ENCODE results near the gene AFAP1L1.

Gene AFAP1L1

DNA sequence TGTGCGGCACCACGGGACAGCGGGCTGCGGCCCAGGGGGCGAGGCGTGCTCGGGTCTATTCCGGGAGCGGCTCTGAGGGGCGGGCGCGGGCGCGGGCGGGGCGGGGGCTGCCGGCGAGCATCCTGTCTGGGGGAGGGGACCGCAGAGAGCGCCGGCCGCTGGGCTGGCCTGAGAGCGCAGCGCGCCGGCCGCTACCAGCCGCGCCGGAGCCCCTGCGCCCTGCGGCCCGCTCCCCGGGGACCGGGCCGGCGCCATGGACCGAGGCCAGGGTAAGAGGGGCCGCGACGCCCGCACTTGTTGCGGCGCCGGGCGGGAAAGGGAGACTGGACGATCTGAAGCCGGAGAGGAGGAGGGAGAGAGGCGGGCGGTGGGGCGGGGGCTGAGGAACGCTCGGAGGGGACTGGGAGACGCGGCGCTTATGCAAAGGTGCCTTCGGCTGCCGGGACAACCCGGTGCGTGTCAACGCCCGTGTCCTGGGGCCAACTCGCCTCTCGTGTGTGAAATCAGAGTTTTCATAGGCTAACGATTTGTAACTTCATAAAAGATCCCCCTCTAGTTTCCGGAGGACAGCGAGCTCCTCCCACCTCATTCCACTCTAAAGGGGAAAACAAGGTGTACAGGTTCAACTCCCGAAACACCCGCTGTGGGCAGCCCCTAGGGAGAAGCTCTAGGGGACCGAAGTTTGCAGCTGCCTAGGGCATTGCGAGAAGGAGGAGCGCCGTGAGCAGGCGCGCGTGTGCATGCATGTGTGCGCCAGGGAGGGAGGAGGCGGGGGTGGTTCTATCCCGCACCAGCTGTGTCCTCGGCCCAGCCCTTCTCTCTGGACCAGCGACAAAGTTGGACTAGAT, at the start of gene AFAP1L1:
Gene AFAP1L1 (plus strand): TSS at position 144 of the 848 bp plus-strand sequence. CDS start 110 bp downstream, at position 254.
- peak in 1 of 2 donors; percentile 6 for DNase-seq

DNA sequence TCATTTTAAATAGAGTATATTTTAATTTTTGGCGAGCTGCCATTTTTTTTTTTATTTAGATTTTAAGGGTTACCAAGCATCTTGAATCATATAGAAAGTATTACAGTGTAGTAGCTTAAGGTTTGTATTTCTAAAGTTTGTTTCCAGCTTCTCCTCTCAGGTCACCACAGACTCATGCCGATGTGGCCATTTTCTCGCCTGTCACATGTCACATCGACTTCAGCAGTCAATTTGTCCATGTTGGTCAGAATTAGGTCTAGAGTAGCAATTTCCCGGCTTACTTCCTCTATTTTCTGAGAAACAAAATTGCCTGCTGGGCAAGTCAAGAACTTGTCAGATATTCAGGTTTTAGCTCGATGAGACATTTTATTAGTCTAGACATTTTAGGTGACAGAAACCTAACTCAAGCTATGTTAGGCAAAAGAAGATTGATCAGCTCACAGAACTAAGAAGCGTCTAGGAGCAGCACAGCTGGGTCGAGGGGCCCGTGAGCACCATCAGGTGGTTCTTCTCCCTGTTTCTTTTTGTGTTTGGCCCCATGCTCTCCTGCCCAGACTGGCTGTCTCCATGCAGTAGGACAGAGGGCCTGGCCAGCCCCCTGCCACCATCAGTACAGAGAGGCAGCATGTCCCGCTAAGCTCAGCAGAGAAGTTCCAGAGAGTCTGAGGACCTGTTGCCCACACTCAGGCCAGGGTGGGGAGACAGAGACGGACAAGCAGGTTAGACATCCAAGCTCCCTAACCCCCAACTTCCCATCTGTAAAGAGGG, 48.4 kb upstream of the AFAP1L1 start:
- no peak for DNase-seq

DNA sequence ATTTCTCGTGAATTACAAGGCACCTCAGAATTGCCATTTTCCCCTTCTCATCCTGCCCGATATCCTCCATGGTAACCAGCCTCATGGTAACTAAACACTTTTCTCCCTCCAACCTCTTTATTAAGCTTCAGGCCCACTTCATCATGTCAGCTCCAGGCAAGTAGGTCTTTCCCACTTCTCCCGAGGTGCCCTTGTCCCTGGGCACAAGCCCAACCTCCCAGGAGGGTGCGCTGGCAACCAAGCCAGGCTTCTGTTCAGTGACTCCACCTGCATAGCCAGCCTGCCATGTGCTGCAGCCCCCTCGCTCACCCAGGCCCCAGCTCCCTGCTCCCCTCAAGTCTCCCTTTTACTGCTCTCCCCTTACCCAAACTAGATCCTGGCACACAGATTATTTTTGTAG, 47.4 kb upstream of the AFAP1L1 start:
- no peak for DNase-seq

DNA sequence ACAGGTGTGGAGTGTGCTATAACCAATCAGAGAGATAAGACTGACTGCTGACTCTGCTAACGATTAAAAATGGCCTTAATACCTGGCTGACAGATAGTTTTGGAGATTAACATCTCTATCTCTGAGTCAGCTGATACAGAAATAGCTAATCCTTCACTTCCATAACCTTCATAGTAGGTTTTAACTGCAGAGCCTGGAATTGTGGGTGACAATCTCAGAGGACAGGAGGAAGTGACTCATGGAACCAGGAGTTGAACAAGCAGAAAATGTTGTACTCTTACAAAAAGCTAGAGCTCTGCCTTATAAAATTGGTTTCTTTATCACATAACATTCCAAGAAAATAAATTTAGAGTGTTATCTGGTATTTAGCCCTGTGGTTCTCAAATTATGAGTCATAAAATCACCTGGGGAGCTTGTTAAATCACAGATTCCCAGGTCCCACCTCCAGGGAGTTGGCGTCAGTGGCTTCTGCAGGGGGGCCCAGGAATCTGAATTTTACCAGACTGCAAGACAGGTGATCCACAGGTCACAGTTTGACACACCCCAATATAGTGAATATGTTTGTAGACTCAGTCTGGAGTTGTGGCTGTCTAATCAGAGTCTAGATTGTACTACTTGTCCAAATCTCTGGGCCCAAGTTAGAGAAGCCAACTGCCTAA, 44.4 kb upstream of the AFAP1L1 start:
- DNase-seq = no peak

DNA sequence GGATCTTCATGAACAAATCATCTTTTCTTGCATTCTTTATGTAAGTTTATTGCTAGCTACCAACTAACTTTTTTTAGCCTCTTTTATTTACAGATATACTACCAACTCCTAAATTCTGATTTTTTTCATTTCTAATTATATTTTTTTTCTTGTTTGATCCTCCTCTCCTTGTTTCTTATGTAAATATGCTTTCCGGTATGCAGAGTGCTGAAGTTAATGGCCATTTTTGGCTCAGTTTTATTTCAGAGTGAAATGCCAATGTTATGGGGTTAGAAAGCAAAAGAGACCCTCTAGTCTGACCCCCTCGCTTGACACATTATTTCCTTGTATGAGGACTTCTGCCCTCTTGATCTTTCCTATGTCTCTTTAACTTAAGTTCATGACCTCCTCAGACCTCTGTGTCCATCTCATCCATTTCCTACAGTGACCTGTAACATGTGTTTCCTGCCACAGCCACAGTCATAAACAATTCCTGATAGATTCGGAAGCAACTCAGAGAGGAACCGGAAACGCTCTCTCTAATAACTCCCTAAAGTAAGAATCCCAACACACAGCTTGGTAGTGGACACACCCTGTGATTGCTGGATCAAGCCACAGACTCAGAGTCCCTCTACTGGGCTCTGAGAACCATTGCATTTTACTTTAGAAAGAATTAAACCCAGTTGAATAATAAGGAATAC, 42.9 kb upstream of the AFAP1L1 start:
- peak in 1 of 2 donors; percentile 74 for DNase-seq

DNA sequence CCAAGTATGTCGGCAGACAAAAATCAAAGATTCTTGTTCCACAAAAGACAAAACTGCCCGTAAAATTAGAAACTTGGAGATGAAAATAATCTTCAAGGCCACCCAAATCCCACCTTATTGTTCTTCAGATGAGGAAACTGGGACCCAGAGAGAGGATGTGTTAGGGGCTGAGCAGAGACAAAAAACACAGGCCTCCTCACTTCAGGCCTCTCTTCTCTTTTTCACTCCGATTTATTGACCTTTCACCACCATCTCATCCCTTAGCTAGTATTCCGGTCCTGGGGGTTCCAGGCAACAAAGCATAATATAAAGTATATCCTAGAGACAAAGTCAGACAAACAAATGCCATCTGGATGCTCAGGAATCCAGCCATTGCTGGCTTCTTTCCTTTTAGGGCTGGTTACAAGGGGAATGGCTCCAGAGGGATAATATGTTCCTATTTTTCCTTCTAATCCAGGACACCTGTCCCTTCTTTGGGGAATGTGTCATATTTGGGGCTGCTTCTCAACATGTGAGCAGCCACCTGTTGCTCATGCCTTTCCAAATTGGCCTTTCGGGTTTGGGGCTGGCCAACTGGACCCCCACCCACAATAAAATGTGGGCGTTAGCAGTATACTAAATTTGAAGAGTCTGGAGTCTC, 42.2 kb upstream of the AFAP1L1 start:
- no peak for DNase-seq

DNA sequence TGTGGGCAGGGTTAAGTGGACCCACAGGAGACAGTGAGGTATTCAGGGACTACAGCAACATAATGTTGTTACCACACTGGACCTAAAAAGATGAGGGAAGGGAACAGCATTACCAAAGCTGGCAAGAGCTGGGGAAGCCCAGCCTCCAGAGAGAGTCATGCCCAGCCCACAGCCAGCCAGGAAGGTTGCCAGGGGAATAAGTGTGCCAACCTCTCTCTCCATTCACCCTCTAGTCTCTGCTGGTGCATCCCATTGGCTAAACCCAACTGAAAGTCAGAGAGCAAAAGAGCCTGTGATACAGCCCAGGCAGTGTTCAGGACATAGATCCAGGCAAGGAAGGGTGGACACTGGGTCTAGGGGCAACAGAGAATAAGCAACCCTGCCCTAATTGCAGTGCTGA, 35.8 kb upstream of the AFAP1L1 start:
- DNase-seq = peak in 1 of 2 donors; percentile 10

DNA sequence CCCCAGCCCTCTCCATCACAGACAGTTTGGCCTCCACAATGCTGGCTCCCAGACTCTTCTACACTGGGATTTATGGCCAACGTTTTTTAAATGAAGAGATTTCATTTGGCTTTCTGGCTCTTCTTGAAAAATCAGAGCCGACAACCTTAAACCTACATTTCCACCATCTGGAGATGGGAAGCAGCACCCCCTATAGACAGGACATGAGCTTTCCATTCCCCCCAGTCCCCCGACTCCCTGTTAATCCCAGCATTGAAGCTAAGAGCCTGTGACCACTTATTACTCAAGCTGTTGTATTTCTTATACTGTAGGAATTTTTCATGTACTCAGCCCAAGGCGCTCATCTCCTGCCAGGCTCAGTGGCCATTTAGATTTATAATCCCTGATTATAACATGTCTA, 34.0 kb upstream of the AFAP1L1 start:
- no peak for DNase-seq

DNA sequence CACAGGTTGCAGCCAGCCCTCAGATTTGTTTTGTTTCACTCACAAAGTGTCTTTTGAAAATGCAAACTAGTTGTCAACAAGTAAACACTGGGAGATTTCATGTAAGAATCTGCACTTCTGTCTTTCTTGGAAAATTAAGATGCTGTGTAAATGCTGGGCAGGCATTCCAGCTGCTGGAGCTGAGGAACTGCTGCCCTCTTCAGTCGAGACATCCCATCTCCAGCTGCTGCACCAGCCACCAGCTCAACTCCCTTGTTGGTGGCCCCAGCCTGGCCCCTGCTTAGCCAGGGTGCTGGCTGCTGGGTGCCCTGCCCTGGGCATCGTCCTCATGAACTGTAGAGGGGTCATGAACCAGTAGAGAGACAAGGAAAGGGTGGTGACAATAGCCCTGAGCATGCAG, 33.1 kb upstream of the AFAP1L1 start:
- DNase-seq = no peak

DNA sequence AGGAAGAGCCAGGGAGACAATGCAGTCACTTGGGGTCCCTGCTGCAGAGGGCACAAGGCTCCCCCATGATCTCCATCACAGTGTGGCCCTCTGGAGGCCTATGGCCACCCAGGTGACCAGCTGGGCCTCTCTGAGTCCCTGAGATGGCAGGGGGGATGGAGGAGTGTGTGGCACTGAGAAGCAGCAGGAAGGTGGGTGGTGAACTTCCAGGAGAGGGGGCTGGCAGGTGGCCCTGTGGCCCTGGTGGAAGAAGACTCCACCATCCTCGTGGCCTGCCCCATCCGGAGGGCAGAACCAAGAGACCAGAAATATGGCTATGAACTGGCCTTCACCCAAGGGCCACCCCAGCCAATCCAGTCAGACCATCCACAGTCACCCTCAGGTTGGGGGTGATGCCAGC, 31.7 kb upstream of the AFAP1L1 start:
- no peak for DNase-seq

DNA sequence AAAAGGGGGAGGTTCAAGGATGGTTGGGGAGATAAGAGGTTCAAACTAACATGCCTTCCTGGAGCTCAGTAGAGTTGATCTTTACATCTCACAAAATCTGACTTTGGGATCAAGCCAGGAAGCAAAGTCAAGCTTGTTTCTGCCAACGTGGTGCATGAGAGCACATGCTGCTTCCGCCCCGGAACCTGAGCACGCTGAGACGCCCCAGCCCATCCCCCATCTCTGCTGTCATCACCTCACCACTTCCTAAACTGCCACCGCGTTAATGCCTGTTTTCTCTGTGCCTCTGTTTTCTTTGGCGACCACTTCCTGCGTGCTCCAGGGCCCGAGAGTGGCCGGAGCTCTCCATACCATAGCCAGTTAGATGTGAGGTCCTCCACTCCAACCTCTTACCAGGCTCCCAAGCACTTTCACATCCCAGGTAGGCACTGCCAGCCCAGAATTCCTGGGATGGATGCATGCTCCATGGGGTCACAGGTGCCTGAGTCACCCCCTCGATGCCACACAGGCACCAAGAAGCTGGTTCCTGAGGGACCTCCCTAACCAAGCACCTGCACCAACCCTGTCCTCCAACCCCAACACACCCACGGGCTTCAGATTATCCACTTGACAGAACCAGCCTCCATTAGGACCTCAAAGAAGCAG, 31.2 kb upstream of the AFAP1L1 start:
- no peak for DNase-seq

DNA sequence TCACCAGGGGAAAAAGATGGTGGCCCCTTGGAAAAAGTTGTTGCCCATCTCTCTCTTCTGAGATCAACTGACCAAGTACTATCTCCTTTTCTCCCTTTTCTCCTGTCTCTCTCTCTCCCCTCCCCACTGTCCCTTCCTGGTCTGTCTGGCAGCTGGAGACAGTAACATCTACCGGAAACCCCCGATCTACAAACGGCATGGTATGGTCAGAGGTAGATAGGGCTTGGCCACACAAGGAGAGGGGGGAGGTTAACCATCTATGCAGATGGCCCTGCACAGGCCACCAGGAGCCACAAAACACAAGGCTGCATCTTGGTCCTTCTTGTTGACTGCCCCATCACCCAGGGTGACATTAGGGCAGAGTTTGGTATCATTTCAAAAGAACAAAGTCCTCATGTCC, 29.3 kb upstream of the AFAP1L1 start:
- no peak for DNase-seq

DNA sequence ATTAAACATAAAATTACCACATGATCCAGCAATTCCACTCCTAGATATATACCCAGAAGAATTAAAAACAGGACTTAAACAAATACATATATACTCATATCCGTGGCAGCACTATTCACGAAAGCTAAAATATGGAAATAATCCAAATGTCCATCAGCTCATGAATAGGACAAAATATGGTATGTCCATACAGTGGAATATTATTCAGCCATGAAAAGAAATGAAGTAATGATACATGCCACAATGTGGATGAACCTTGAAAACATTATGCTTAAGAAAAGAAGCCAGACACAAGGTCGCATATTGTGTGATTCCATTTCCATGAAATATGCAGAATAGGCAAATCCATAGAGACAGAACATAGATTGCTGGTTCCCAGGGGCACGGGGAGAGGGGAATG, 24.8 kb upstream of the AFAP1L1 start:
- no peak for DNase-seq

DNA sequence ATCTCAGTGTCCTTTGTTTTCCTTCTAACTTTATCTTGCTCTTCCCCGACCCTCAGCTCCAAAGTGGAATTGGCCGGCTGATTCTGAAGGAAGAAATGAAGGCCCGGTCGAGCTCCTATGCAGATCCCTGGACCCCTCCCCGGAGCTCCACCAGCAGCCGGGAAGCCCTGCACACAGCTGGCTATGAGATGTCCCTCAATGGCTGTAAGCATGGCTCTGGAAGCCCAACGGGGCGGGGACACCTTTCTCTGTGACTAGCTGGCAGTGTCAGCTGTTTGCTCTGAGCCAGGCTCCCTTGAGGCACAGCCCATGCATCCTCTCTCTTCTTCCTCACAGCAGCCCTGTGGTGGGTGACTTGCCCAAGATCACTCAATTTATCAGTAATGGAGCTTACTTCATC, 23.9 kb upstream of the AFAP1L1 start:
- DNase-seq = no peak

DNA sequence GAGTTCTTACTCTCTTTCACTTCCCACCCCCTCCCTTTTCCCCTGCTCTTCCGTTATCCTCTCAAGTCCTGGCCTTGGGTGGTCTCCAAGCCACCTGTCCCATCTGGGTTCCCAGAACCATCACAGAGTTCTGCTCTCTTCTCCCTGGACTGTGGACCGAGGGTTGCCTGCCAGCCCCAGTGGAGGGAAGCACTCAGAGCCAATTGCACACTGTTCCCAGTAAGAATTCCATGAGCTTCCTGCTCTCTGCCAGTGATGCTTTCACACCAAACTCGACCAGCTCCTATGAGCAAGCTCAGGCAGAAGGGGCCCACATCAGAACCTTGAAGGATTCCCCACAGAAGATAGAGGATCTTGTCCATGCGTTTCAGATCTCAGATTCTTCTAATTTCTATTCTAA, 20.1 kb upstream of the AFAP1L1 start:
- no peak for DNase-seq

DNA sequence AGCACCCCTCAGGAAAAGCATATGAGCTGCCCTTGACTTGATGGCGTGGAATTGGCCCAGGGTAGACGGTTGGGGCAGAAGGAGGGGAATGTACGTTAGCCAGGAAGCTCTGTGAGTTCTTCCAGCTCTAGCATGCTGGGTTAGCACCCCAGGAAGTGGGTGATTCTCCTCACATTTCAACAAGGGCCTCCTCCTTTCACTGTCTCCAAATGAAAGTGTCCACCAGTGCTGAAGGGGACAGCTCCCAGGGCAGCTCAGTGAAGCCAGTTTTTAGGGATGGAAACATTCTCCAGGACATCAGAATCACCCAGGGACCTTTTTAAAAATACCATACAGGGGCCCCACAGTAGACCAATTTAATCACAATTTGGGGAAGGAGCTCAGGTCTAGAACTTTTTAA, 17.2 kb upstream of the AFAP1L1 start:
- DNase-seq = no peak

DNA sequence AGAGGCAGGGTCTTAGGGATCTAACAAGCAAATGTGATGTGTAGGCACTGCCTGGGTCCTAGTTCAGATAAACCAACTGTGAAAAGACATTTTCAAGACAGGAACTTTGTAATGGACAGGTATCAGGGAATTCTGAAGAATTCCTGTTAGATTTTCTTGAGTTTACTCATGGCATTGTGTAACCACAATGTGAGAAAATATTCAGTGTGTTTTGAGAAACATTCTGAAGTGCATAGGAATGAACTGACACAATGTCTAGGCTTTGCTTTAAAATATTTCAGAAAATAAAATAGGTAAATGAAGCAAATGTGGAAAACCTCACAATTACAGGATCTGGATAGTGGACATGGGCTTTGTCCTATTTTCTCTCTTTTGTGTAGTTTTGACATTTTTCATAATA, 15.2 kb upstream of the AFAP1L1 start:
- DNase-seq = no peak

DNA sequence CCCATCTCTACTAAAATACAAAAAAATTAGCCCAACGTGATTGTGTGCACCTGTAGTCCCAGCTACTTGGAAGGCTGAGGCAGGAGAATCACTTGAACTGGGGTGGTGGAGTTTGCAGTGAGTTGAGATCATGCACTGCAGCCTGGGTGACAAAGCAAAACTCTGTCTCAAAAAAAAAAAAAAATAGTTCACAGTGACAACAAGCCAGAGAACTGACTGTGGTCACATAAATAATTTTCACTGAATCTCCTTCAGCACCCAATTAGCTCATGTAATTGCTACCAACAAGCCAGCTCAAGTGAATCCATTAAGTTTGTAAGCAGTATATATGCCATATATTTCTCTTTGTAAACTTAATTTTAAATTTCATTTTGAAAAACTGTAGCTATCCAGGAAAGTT, 14.5 kb upstream of the AFAP1L1 start:
- no peak for DNase-seq

DNA sequence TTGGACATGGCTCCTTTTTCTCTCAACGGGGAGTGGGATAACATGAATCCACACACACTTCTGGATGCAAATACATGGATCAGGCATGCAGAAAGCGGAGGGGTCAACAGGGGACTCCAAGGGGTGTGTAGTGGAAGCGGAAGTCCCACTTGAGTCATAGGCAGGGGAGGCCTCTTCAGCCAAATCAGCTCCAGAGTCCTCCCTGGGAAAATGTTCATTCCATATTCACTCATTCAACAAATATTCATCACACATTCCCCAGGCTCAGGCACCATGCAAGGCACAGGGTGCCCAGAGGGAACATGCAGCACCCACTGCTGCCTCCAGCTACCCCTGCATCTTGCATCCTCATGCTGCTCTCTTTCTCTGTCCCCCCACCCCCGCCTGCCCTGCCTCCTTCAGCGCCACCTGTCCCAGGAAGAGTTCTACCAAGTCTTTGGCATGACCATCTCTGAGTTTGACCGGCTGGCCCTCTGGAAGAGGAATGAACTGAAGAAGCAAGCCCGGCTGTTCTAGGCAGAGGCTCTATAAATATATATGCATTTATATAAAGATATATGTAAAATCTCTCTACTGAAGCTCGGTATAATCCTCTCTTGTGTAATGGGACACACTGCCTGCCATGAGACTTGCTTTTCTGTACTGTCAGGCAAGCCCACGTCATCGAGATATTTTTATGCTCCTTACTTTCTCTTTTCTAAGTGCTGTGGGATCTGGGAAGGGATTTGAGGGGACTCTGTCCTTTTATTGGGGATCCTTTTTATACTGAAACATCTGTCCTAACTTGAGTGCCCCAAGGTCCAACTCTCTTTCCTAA, 13.6 kb upstream of the AFAP1L1 start:
- DNase-seq = no peak

DNA sequence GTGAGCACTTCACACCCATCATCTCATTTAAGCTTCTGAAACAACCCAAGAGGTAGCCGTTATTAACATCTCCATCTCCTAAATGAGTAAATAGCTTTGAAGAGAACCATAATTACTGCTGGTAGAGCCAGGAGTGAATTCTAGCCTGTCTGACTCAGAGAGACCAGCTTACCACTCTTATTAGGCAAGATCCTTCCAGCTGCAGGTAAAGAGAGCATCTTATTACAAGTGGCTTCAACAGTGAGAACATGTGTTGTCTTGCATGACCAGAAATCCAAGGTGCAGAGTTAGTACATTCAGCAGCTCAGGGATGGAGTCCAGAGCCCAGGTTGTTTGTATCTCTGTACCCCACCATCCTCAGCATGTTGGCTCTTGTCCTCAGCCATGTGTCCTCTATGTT, 10.9 kb upstream of the AFAP1L1 start:
- no peak for DNase-seq

DNA sequence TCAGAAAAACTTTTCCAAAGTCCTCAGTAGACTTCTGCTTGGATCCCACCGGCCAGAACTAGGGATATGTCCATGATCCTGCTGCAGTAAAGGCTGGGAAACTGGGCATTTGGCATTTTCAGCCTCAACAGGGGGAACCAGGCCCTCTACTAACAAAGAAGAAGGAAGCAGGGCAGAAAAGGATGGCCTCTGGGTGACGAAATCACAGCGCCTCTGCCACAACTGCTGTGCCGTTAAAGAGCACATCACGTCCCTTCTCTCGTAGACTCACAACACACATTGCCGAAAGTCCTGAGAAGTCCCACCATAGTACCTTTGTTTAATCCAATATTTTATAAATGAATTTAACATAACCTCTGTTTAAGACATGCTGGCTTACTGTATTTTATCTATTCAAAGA, 10.4 kb upstream of the AFAP1L1 start:
- no peak for DNase-seq
